GM12892 (cell line): ENCODE data around the gene GDNF.
"Not testable (repeated sequence)": the region's sequence is repeated elsewhere in the genome, so short reads cannot be mapped to it uniquely, and the experiment has no call there.

ENCODE experiments used
- DNase-seq: peaks from one replicate; pipeline ENCODE4 v3.0.0; 2011; ENCODE audit not compliant: insufficient read length
- FAIRE-seq: peaks from 2 replicates; lab custom pipeline; 2011; peaks lifted over from hg19 to GRCh38; lab: Jason Lieb, UNC
- POLR2A ChIP-seq: IDR thresholded peaks from 2 replicates; pipeline ENCODE4 v1.6.1; 2011; ENCODE audit warnings: low read depth, low read length, control low read depth
- POLR2AphosphoS5 ChIP-seq: IDR thresholded peaks from 2 replicates; pipeline ENCODE4 v1.6.1; 2011; ENCODE audit warnings: low read depth, low read length, control low read depth
- TAF1 ChIP-seq: IDR thresholded peaks from 2 replicates; pipeline ENCODE4 v1.6.1; 2011; ENCODE audit warnings: low read depth, mild to moderate bottlenecking, control low read depth, low read length, borderline replicate concordance

Gene GDNF

GRCh38 chr5:37789991-37790390 lies 49.9 kb downstream of the GDNF start:
- FAIRE-seq (no peak), DNase-seq (no peak)
- TF ChIP-seq TAF1: no peak
- no peak for TF ChIP-seq POLR2AphosphoS5
- TF ChIP-seq POLR2A: no peak

- TF ChIP-seq POLR2AphosphoS5: no peak
- TF ChIP-seq POLR2A: no peak
- TF ChIP-seq TAF1: no peak
- FAIRE-seq: no peak
- DNase-seq: no peak
These were observed 52.1 kb downstream of the GDNF start for GRCh38 chr5:37787742-37788141.

- TF ChIP-seq TAF1 (no peak), POLR2A (no peak), POLR2AphosphoS5 (no peak)
- DNase-seq (no peak), FAIRE-seq (no peak)
These were observed 52.9 kb downstream of the GDNF start for GRCh38 chr5:37786862-37787519.

- TF ChIP-seq POLR2AphosphoS5: no peak
- TF ChIP-seq TAF1: no peak
- no peak for TF ChIP-seq POLR2A
- DNase-seq (no peak), FAIRE-seq (no peak)
These were observed 53.4 kb downstream of the GDNF start for GRCh38 chr5:37786416-37786815.

DNA sequence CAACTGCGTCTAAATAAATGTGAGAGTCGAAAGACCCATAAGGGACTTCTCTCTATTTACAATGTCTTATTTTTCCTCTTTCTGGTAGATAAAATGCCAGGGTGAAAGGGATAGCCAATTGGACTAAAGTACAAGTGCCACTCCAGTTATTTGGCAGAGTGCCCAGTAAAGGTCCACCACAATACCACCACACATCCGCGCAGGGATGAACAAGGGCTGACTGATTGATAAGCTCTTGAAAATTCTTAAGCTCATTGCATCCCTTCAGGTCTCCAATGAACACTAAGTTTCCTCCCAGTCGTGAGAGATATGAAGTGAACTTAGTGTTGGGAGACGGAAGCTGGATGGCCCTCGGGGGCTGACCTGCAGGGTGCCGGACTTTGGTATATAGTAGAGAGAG lies 58.4 kb downstream of the GDNF start:
- not testable (repeated sequence) for FAIRE-seq, DNase-seq

DNA sequence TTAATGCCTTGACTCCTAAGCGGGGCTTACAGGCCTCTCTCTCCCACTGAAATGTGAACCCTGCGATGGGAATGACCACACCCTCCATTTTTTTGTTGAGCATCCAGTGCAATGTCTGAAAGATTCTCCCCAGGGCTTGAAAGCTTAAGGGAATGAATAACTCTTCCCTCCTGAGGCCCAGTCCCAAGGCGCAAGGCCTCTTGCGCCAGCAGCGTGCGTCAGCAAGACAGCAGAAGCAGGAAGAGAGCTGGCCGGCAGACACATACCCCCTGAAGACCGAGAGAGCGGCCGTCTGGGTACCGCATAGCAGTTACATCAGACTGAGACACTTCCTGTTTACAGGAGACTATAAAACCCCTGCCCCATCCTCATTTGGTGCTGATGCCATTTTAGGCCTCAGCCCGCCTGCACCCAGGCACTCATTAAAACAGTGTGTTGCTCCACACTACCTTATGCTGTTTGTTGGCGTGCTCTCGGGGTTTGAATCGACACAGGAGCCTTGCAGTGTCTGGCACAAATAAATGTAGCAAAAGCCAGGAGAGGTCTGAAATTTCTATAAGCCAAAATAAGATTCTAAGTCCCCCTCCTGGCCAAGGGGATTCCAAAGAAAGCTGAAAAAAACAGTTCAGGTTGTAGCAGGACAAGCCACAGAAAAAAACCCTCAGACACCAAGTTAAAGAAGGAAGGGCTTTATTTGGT lies 62.3 kb downstream of the GDNF start:
- FAIRE-seq: no peak

DNA sequence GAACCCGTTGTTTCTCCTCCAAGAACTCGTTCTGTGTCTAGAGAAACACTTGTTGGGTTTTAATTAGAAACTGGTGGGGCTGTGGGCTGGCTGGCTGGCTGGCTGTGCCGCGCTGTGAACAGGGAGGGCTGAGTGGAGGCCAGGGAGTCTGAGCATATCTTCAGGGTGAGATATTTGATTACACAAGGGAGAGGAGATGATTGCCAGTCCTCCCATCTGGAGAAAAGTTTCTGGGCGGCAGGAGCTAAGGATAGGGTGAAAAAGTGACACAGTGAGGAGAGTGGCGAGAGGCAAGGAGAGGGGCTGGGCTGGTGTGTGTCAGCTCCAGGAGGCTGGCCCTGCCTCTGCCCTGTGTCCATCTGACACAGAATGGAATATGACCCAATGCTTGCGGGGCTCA lies 63.0 kb downstream of the GDNF start:
- TF ChIP-seq POLR2AphosphoS5 (no peak), TAF1 (no peak), POLR2A (no peak)
- DNase-seq (no peak), FAIRE-seq (no peak)

More for the DNA sequence above, 62.3 kb downstream of the GDNF start:
- TF ChIP-seq POLR2A (no peak), TAF1 (no peak), POLR2AphosphoS5 (no peak)
- no peak for DNase-seq

DNA sequence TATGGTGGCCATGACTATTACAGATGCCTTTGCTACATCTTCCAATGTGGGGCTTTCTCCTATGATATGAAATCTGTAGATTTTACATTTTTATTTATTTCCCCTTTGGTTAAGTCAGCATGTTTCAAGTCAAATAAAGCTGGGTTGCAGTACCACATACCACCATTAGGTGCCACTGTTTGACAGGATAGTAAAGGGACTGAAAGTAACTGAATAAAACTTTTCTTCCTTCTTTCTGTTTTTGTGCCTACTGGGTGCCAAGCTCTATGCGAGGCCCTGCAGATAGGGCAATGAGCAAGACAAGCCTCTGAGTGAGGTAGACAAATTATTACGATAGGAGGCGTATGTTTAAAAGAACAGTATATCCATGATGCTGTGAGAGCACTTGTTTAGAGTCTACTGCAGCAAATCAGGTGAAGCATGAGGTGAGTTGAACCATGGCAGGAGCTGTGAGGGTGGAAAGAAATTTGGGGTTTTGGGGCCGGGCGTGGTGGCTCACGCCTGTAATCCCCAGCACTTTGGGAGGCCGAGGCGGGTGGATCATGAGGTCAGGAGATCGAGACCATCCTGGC lies 64.8 kb downstream of the GDNF start:
- DNase-seq (no peak), FAIRE-seq (no peak)
- TF ChIP-seq TAF1: no peak
- no peak for TF ChIP-seq POLR2AphosphoS5
- TF ChIP-seq POLR2A: no peak

- FAIRE-seq (no peak), DNase-seq (no peak)
- TF ChIP-seq POLR2A (no peak), POLR2AphosphoS5 (no peak), TAF1 (no peak)
These were observed 66.0 kb downstream of the GDNF start for GRCh38 chr5:37773809-37774208.

GRCh38 chr5:37772255-37772654 lies 67.6 kb downstream of the GDNF start:
- DNase-seq (no peak), FAIRE-seq (no peak)
- TF ChIP-seq TAF1: no peak
- TF ChIP-seq POLR2AphosphoS5: no peak
- no peak for TF ChIP-seq POLR2A

DNA sequence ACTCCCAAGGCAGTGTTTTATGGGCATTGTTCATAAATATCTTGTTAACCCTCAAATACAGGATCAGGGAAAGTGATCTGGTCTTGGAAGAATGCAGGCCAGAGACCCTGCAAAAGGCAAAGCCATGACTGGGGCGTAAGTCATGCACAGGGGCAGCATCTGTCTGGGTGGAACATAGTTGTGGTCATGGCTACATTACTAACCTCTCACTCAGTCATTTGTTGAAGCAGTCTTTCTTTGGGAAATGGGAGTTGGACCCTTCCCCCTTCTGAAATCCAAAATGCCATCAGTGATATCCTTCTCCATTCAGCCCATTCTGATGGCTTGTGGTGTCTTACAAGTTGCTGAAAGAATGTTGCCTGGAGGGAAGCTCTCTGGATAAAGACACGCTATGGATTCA lies 68.1 kb downstream of the GDNF start:
- FAIRE-seq: no peak
- no peak for TF ChIP-seq POLR2AphosphoS5
- no peak for TF ChIP-seq TAF1
- no peak for TF ChIP-seq POLR2A
- DNase-seq: no peak

DNA sequence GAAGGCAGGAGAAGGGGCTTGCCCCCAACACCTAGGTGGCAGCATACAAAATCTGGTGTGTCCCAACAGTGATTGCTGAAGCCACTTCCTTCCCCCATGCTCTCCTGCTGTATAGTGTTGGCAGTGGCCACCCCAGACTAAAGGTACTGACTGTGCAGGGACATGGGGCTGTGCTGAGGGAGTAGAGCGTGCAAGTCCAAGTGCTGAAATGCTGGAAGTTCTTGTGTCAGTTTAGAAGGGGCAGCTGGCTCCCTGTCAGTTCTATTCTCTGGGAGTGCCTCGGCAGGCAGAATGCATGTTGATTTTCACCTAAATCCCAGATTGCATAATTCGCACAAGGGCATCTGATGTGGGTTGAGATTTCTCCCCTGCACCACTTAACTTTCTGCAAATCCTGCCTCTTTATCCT lies 68.6 kb downstream of the GDNF start:
- DNase-seq (no peak), FAIRE-seq (no peak)
- TF ChIP-seq POLR2AphosphoS5: no peak
